Retinal pigment epithelial cell (primary cell): ENCODE measurements around the gene ADARB2.

Source experiments
- DNase-seq: peaks from one replicate; pipeline ENCODE4 v3.0.0-alpha.2; 2010; ENCODE audit warnings: low read depth
- H3K4me3 ChIP-seq: 2 replicates; pipeline ENCODE4 v1.5.1; 2011; ENCODE audit warnings: mild to moderate bottlenecking, low read length, control low read depth, moderate library complexity
- TF ChIP-seq, protein P1 (sequence below): conservative IDR thresholded peaks from 2 replicates; pipeline ENCODE4 v1.5.1; 2011; ENCODE audit warnings: low read depth, low read length, control low read depth, inconsistent platforms

Gene ADARB2

DNA sequence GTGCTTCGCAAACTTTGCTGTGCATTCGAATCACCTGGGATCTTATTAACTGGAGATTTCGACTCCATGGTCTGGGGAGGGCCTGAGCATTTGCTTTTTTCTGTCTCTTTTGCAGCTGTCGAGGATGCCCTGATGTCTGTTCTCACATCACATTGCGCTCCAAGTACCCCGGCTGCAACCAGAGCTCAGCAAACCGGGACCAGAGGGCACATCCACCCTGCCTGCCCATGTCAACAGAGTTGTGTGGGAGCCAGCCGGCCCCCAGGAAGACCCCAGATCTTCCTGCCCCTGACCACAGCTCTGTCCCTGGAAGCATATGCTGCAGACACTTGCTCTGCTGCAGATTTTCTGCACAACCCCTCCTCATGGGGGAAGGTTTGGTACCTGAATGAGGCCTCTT, 180.8 kb downstream of the ADARB2 start:
- no peak overlapping the region for H3K4me3 ChIP-seq
- no peak for DNase-seq
- TF ChIP-seq, protein P1, sequence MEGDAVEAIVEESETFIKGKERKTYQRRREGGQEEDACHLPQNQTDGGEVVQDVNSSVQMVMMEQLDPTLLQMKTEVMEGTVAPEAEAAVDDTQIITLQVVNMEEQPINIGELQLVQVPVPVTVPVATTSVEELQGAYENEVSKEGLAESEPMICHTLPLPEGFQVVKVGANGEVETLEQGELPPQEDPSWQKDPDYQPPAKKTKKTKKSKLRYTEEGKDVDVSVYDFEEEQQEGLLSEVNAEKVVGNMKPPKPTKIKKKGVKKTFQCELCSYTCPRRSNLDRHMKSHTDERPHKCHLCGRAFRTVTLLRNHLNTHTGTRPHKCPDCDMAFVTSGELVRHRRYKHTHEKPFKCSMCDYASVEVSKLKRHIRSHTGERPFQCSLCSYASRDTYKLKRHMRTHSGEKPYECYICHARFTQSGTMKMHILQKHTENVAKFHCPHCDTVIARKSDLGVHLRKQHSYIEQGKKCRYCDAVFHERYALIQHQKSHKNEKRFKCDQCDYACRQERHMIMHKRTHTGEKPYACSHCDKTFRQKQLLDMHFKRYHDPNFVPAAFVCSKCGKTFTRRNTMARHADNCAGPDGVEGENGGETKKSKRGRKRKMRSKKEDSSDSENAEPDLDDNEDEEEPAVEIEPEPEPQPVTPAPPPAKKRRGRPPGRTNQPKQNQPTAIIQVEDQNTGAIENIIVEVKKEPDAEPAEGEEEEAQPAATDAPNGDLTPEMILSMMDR: no peak

DNA sequence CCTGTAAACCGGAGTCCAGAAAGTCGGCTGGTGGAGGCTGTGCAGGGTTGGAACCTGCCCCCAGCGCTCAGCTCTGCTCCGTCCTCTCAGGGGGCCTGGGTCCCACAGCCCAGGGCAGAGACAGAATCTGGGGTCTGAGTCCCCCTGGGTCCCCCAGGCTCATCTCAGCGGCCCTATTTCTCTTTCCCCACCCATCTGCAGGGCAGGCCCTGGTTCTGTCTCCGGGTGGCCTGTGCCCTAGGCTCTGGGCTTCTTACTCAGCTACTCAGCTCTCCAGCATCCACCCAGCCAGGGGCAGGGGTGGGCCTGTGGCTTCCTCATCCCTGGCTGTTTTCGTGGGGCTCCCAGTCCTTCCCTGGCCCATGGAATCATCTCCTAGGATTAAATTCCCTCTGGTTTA, 183.4 kb downstream of the ADARB2 start:
- TF ChIP-seq, protein P1: no peak
- no peak overlapping the region for H3K4me3 ChIP-seq
- DNase-seq: no peak

DNA sequence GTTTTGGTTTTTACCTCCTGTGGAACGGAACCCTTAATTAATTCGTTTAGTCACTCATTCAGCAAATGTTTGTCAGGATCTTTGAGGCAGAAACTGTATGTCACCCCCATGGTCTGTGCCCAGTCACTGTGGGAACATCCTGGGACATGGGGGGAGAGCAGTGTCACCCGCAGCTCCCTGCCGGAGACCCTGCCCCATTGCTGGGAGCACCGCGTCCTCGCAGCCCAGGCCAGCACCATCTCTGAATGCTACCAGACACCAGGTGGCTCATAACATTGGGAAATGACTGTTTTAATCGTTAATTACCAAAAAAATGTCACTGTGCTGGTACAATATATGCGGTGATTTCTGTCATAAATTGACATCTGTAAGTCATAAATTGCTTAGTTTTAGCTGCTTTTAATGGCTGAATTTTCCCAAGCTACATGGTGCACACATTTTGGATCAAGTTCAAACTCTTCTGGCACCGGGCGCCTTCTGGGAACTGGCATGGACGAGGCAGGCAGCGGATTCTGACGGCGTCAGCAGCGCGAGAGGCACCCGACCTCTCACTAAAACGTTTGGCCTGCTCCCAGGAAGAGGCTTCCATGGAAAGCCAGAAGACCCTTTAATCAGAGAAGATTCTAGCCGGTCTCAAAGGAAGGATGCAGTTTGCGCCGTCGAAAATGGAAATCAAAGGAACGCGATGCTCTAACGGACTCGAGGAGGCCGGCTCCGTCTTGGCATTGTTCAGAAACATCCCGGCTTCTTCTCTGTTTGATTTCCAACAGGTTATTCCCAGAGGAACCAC, 184.2 kb downstream of the ADARB2 start:
- no peak for DNase-seq

DNA sequence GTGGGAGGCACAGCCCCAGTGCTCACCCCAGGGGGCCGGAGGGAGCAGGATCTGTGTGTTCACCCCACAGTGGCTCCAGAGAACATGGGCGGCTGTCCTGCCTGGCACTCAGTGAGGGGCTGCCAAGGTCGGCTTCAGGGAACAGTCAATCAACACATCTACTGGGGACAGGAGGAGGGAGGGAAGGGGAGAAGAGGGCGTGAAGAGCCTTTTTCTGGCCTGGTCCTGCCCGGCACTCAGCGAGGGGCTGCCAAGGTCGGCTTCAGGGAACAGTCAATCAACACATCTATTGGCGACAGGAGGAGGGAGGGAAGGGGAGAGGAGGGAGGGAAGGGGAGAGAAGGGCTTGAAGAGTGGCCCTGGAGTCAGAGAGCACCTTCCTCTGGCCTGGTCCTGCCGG, 184.9 kb downstream of the ADARB2 start:
- H3K4me3 ChIP-seq: no peak overlapping the region
- no peak for DNase-seq
- TF ChIP-seq, protein P1: no peak

More for the DNA sequence above, 184.2 kb downstream of the ADARB2 start:
- TF ChIP-seq, protein P1: no peak
- H3K4me3 ChIP-seq: no peak overlapping the region

DNA sequence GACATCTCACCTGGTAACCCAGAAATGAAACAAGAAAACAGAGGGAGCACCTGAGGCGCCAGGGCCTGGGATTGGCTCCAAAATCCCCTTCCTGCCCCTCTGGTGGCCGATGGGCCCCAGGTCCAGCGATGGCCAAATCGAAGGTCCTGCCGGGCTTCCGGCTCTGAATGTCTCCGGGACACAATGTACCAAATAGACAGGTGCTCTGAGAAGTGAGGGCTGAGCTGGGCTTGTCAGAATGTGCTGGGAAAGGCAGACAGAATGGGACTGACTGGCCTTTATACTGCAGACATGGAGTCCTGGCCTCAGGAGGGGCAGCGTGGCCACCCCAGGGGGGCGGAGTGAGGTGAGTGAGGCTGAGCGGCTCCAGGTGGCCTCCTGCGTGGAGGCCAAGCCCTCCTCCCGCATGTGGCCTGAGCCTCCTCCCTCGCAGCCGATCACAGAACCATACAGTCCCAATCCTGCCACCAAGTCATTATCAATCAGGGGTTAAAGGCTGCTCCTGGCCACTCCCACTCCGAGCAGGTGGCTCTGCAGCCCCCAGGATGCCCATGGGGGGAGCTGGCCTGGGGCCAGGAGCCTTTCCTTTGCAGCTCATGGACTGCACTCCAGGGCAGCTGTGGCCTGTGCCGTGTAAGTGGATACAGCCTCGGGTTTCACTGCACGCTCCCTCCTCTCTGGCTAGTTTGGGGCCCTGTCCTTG, 185.5 kb downstream of the ADARB2 start:
- H3K4me3 ChIP-seq: no peak overlapping the region
- TF ChIP-seq, protein P1: no peak
- DNase-seq: no peak

DNA sequence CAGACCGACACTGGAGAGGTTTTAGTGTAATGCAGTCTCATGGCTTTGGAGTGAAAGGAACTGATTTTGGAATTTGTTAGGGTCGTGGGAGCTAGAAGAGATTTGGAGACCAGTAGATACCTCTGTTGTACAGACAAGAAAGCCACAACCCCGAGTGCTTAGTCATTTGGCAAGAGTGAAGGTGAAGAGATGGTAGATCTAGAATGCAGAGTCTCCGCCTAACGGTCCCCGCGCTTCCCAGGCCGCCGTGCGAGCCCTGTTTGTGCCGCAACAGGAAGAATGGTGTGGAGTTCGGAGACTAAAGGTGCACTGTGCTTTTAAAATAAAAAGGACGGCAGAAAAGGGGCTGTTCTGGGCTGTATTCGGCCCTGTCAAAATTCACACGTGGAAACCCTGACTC, 186.7 kb downstream of the ADARB2 start:
- TF ChIP-seq, protein P1: no peak
- no peak for DNase-seq
- H3K4me3 ChIP-seq: no peak overlapping the region

DNA sequence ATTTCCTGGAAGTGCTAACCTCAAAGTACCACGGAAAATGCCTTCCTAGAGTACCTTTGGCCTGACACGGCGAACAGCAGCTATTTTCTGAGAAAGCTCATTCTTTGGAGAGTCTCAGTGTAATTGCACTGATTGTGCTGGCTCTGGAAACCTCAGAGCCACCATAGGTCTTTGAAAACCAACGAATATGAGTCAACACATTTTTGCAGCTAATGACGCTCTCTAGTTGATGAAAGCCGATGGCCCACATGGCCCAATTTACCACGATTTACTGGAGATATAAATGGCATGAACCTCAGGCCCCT, 187.1 kb downstream of the ADARB2 start:
- TF ChIP-seq, protein P1: no peak
- no peak overlapping the region for H3K4me3 ChIP-seq
- DNase-seq: no peak
